Activated CD8-positive, alpha-beta memory T cell treated with anti-CD3 and anti-CD28 coated beads, Interleukin-2, amount 50 U/mL, for 1 hour (primary cell): ENCODE measurements around the gene DDX18.
"Not testable (repeated sequence)": the region's sequence is repeated elsewhere in the genome, so short reads cannot be mapped to it uniquely, and the experiment has no call there.

Experiments used
- DNase-seq: peaks from one replicate; pipeline ENCODE4 v3.0.0-alpha.2; 2020; ENCODE audit errors: extremely low read depth

DDX18 gene

DNA sequence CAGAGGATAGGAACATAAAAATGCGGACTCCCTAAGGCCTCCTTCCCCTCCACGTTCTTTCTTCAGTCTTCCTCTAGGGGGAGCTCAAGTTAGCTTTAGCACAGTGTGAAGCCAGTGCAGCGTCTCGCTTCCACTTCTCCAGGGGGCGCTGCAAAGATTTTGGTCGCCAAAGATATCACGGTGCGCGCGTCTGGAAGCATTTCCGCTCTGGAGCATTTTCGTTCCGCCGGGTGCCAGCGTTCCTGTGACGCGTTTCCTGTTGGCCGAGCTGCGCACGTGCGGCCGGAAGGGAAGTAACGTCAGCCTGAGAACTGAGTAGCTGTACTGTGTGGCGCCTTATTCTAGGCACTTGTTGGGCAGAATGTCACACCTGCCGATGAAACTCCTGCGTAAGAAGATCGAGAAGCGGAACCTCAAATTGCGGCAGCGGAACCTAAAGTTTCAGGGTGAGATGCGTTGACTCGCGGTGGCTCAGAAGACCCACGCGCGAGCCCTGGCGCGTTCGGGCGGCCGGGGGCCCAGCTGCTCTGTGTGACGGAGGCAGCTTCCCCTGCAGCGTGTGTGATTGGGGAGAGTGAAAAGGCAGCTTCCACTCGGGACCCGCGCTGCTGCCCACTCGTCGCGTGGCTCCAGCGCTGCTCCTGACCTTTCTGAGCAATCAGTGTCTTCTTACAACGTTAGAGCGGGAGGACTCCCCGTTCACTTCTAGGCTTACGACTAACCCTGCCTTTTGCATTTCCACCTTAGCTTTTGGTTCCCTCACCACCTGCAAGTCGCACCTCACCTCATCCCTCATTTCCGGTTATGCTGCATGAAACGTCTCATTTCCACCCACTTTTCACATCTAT lies at the start of gene DDX18:
DDX18 (plus strand) TSS at position 275 of the 848 bp plus-strand sequence; CDS start at position 362, 87 bp downstream.
- DNase-seq = peak; percentile 98

DNA sequence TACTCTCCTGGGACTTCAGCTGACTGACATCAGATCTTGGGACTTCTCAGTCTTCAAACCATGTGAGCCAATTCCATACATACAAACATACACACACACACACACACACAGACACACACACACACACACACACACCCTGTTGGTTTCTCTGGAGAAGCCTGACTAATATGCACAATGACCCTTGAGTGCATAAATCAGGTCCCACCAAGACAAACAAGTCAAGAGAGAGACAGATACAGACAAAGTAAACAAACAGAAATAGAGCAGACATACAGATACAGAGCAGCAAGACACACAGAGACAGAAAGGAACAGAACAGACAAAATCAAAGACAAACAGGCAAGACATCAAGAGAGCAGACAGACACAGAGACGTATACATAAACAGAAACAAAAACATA lies 43.8 kb upstream of the DDX18 start:
- no peak for DNase-seq

DNA sequence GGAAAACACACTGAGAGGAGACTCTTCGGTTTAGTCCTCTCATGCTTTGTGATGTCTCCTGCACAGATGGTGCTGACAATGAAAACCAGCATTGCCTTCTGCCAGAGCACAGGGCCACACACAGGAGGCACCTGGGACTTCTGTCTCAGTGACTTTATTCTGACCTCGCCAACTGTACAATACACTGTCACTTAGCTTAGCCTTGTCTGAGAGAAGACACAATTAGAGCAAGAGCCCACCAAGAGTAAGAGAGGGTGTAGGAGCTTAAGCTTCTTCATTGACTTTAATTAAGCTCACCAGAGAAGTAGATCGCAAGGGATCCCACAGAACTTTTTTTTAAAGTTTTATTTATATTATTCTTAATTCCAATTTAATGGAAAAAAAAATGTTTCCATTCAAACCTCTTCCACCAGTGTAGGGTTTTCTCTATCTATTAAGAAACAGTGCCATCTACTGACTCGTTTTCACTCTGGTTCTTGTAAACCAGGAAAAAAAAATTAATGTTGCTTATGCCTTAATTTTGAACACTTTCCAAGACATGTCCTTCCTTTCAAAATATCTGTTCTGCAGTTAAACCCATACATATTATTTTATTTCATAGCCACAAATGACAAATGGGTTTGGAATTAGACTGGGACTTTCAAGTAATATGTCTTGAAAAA lies 42.4 kb upstream of the DDX18 start:
- DNase-seq = no peak

DNA sequence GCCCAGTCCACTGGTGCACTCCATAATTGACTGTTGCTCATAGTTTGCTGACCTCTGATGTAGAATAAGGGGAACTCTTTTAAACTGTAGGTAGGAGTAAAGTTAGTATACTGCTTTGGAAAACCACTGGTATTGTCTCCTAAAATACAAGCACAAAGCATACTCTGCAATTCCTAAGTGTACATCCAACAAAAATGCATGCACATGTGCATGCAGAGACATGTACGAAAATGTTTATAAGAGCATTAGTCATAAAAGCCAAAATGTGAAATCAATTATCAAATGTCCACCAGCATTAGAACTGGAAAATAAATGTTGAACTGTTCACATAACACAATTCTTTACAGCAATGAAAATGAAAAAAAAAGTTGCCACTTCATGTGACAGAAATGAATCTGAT lies 39.8 kb upstream of the DDX18 start:
- DNase-seq = no peak

DNA sequence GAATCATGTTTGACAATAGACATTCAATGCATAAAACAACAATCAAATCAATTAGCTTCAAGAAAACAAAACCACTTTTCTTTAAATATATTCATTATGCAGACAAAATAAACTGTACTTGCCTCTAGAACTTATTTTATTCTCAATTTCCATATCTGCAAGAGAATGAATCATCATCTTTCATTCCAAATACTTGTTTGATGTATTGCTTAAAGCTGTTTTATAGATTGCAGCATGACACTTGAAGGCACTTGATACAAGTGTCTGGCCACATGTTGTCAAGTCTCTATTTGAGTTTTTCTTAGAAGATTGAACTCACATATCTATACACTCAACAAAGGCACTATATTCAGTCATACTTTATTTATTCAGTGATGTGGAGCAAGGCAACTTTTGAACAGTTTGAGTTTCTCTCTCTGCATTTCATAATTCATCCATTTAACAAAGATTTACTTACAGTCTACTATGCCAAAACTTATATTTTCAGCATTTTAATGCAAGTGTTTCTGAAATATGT lies 38.7 kb upstream of the DDX18 start:
- DNase-seq = no peak

DNA sequence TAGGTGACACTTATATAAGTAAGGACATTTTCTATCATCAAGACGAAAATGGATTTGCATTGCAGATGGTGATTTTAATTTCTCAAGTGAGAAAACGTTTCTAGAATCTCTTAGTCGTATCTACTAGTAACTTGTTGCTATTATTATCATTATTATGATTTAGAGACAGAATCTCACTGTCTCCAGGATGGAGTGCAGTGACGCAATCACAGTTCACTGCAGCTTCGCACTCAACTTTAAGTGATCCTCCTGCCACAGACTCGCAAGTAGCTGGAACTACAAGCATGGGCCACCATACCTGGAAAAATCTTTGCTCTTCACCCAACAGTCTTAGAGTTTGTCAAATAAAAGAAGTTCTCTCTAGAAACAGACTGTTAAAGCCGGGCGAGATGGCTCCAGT lies 37.6 kb upstream of the DDX18 start:
- no peak for DNase-seq

DNA sequence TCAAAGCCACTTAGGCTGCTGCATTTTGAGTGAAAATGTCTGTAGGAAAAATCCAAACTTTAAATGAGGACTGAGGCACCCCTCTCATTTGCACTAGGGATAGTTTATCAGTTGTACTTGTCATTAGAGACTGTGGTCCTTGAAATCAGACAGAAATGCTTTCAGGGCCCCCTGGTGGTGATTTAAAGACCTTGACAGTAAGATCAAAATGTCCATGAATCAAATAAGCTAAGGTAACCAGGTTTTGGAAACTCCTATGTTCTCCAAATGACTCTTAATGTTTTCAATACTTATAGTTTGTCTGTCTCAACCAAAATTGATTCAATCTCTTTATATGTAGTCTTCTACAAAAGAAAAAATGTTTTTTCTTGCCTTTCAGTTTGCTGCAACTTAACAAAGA lies 28.8 kb upstream of the DDX18 start:
- no peak for DNase-seq

DNA sequence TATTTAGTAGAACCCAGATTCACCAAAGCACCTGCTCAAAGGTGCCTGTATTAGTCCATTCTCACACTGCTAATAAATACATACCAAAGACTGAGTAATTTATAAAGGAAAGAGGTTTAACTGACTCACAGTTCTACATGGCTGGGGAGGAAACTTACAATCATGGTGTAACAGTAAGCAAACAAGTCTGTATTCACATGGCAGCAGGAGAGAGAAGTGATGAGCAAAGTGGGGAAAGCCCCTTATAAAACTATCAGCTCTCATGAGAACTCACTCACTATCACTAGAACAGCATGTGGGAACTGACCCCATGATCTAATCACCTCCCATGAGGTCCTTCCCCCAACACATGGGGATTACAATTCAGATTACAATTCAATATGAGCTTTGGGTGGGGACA lies 28.0 kb upstream of the DDX18 start:
- no peak for DNase-seq

DNA sequence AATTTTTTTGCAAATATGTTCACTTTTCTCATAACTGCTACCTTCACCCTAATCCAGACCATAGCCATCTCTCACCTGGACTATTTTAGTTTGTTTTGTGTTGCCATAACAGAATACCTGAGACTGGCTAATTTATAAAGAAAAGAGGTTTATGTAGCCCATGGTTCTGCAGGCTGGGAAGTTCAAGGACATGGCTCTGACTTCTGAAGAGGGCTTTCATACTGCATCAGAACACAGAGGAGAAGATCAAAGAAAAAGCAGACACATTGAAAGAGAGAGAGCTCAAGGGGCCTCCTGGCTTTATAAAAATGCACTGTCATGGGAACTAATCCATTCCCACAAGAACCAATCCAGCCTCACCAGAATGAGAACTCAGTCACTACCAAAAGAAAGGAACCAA lies 25.0 kb upstream of the DDX18 start:
- no peak for DNase-seq

DNA sequence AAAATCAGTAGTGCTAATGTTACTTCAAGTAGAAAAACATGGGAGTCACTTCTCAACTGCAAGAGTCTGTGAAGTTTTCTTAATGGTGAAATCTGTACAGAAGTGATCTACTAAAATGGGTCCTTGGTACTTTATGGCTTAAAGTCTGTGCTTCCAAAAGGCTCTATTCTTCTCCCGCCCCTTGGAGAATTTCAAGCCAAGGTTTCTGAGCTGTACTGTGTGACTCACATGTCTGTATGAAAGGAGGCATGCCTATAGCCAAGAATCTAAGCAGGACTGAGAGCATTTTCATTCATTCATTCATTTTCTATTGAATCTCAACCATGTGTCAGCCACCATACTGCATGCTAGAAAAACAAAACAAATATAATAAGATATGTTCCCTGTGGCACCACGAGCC lies 19.8 kb upstream of the DDX18 start:
- no peak for DNase-seq

DNA sequence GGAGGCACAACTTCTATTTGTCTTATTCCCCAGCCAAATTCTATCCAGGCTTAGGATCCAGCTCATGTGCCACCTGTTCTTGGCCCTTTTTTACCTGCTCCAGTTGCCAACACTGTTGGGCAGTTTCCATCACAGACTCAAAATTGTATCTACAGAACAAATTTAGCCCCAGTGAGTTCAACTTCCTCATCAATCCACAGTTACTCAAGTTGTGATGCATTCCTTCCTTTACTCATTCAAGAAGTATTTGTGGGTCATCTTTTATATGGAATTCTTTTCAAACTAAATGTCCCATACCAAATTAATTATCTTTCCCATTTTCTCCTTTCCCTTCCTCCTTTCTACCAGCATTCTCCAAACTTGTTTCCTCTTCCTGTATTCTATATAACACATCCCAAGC lies 12.7 kb upstream of the DDX18 start:
- no peak for DNase-seq

DNA sequence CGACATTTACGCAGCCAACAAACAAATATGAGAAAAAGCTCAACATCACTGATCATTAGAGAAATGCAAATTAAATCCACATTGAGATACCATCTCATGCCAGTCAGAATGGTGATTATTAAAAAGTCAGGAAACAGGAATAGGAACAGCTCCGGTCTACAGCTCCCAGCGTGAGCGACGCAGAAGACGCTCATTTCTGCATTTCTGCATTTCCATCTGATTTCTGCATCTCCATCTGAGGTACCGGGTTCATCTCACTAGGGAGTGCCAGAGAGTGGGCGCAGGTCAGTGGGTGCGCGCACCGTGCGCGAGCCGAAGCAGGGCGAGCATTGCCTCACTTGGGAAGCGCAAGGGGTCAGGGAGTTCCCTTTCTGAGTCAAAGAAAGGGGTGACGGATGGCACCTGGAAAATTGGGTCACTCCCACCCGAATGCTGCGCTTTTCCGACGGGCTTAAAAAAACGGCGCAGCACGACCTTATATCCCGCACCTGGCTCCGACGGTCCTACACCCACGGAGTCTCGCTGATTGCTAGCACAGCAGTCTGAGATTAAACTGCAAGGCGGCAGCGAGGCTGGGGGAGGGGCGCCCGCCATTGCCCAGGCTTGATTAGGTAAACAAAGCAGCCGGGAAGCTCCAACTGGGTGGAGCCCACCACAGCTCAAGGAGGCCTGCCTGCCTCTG lies 10.7 kb upstream of the DDX18 start:
- DNase-seq = not testable (repeated sequence)

DNA sequence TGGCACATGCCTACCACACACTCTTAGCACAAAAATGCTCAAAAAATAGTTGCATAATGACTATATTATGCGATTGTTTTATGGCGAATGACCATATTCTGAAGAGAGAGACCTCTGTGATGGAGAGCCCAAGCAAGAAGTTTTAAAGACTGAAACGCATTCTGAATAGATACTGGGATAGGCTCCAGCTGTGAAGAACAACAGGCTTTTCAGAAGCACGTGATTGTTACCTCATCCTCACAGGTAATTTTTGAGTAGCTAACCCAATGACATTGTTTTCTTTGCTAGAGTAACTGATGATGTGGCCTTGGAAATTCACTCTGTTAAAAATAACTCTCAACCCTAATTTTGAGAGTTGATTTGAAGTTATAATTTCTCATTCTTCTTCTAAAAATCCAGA lies 2.0 kb upstream of the DDX18 start:
- DNase-seq = no peak

DNA sequence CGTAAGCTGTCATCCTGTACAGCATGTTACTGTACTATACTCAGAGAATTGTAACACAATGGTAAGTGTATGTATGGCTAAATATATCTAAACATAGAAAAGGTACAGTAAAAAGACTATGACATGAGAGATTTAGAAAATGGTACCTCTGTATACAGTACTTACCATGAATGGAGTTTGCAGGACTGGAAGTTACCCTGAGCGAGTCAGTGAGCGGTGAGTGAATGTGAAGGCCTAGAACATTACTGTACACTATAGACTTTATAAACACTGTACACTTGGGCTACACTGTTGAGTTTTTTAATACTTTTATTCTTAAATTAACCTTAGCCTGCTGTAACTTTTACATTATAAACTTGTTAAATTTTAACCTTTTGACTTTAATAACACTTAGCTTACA lies 1.5 kb downstream of the DDX18 start:
- no peak for DNase-seq

DNA sequence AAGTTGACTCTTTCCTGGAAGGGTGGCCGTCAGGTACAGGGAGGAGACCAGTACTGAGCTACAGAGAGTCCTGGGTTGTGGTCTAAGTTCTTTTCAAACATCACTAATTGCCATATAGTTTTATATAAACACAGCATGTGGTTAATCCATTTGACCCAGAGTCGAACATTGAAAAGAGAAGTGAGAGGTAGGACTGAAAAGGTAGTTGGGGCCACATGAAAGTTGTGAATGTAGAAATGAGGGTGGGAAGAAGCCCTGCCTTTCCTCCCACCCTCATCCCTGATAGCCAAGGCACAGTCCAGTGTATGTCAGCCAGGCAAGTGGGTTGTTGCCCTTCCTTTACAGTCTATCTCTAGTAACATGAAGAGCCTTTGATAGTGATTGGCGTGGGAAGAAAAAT lies 4.4 kb downstream of the DDX18 start:
- DNase-seq = no peak

DNA sequence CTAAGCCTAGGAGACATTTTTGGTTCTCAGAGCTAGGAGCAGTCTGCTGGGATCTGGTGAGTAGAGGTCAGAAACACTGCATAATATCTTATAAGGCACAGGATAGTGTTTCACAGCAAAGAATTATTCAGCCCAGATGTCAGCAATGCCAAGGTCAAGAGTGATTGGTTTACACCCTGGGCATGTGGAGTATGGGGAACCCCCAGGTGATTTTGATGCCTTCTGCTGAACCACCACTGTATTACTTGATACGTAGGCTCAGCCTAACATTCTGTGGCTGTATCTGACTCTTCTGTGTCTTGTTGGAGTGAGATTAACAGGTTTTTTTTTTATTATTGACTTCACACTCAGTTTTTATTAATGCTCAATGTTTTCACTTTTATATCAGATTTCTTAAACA lies 6.0 kb downstream of the DDX18 start:
- DNase-seq = no peak

DNA sequence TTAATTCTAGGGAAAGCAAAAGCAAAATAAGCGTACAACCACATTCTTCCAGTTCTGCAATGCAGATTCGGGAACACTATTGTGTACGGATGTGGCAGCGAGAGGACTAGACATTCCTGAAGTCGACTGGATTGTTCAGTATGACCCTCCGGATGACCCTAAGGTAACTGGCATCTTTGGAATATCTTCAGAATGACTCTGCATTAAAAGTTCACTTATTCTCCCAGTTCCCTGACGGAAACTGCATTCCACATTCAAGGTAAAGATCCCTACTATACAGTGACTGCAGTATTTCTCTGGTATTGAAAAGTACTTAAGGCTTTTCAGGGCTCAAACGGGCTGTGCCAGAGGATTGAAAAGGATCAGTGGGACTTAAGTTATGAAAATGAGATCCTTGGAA lies 10.9 kb downstream of the DDX18 start:
- DNase-seq = no peak

DNA sequence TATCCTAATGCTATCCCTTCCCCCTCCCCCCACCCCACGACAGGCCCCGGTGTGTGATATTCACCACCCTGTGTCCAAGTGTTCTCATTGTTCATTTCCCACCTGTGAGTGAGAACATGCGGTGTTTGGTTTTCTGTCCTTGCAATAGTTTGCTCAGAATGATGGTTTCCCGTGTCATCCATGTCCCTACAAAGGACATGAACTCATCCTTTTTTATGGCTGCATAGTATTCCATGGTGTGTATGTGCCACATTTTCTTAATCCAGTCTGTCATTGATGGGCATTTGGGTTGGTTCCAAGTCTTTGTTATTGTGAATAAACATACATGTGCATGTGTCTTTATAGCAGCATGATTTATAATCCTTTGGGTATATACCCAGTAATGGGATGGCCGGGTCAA lies 13.0 kb downstream of the DDX18 start:
- DNase-seq = not testable (repeated sequence)

DNA sequence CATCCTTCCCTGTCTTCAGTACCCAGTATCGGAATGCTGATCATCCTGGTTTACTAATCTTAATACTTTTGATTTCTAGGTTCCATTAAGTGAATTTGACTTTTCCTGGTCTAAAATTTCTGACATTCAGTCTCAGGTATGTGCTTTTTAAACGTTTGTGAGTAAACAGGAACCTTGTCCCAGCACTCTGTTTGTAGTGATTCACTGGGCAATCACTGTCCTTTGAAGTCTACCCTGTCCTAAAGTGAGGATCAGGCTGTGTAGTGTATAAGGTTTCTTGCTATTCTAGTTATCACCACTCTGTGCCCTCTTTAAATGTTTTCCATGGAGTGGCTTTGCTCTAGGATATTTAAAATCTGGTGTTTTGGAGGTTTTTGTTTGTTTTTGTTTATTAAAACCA lies 14.4 kb downstream of the DDX18 start:
- DNase-seq = no peak

DNA sequence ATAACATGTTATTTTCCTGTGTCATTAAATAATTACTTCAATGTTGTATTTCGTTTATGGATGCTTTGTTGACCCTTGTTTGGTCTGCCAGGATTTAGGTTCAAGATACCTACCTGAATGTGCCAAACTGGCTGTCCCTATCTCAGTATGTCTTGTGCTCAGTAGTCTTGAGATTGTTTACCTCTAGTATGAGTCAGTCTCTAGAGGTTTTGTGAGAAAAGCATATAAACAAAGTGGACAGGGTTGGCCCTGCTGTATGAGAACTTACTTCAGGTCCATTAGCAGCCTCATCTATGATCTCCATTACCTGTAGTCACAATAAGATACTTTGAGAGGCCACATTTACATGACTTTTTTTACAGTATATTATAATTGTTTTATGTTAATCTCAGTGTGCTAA lies 17.8 kb downstream of the DDX18 start:
- no peak for DNase-seq

DNA sequence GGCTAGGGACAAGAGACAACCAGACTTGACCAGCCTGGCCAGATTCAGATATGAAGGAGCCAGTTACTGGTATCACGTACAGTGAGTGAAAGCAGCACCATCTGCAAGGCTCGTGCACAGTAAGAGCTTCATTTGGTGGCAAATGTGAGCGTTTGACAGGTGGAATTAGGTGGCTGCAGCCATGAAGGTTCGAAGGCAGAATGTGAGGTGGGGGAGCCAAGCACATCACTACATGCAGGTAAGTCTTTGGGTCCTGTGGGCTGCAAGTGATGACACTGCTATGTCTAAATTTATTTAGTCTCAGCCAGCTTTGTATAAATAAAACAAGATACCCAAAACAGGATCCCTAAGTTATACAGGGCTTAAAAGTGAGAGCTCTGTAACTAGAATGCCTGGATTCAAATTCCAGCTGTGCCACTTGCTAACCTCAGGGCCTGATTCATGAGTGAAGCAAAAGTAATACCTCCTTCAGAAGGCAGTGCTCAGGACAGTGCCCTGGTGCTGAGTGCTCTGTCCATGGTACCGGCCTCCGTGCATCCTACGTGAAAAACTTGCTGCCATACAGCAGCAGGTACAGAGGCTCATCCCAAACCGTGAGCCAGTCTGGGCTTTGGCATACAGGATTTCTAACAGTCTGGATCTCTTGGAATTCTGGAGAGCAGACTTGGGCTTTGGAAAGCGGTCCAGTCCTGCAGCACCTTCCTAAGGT lies 18.6 kb downstream of the DDX18 start:
- DNase-seq = no peak

DNA sequence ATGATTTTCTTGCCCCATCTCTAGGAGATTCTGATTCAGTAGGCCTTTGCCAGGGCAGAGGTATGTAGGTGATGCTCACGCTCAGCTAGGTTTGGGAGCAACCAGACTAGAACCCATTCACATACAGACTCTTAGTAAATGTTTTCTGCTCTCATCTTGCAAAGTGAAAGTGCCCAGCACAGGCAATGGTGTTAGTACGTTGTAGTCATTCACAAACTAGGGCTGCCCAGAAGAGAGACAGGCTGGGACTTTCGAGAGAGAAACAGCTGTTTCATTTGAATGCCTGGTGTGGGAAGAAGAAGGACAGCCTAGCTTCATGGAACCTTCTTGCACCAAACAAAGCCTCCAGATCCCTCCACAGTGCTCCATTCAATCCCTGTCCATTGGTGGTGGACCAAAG lies 19.4 kb downstream of the DDX18 start:
- no peak for DNase-seq
